ENCODE results near the gene C11orf21. TPM values are rescaled to one million over a fixed set of nuclear protein-coding genes. Genes with fewer than 3 reads are reported as not detected.
A peak's percentile ranks its signal among the peaks of the same experiment; 100 is the strongest.

The C11orf21 gene
- polyA plus RNA-seq, 3 donors = 0.67 to 1.1 (median 0.82) TPM

GRCh38 chr11:2311353-2312133 is 9.8 kb upstream of the C11orf21 start:
- DNase-seq (ENCODE audit: extremely low read depth in 1 of 11, low read depth in 9 of 11, low spot score in 4 of 11) = no peak

DNA sequence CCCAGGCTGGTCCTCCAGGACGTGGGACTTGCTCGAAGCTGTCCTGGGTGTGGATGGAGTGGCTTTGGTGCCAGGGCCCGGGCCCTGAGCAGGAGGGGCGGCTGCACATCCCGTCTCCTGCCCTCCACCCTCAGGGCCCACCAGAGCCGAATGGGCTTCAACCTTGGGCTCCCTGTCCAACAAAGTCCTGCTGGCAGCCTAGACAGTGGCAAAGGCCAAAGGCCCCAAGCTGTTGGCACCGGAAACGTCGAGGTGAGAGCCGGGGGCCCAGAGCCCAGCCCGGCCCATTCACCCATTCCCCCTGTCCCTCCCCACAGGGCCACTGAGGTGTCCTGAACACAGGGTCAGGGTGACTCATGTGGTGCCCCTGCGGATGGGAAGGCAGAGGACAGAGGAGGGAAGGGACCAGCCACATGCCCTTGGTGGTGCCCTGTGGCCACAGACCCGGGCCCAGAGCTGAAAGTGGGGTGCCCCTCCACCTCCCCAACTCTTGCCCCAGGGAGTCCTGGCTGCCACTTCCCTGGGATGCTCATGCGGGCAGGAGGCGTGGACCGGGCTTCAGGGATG is 9.2 kb upstream of the C11orf21 start:
- DNase-seq (ENCODE audit: extremely low read depth in 1 of 11, low read depth in 9 of 11, low spot score in 4 of 11) = no peak

DNA sequence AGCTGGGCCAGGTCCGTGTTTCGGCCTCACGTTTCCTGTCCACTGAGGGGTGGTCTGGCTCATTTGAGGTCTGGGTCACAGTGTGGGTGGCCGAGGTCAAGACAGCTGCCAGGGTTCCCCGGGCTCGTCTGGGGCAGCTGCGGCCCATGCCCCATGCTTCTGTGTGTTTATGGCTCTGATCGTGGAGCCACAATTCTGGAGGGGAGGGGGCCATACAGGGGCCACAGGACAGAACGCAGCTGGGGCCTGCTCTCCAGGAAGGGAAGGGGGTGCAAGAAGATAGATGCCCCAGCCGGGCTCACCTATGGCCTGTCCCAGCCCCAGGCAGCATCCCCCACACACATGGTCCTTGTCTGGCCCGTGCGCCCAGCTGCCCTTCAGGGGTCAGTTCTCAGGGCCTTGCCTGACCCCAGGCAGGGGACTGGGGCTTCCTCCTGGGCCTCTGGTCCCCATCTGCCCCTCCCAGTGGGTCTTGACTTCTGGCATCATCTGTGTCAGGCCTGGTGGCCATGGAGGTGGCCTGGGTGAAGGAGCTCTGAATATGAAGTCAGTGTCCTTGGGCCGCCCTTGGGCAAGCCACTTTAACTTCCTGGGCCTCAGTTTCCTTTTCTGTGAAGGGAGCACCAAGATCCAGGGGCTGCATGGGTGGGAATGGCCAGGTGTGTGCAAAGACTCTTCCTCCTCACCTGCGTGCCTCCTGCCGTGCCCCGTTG is 8.5 kb upstream of the C11orf21 start:
- DNase-seq (ENCODE audit: extremely low read depth in 1 of 11, low read depth in 9 of 11, low spot score in 4 of 11) = no peak

GRCh38 chr11:2309251-2310072 is 7.7 kb upstream of the C11orf21 start:
- no peak for DNase-seq (ENCODE audit: extremely low read depth in 1 of 11, low read depth in 9 of 11, low spot score in 4 of 11)

DNA sequence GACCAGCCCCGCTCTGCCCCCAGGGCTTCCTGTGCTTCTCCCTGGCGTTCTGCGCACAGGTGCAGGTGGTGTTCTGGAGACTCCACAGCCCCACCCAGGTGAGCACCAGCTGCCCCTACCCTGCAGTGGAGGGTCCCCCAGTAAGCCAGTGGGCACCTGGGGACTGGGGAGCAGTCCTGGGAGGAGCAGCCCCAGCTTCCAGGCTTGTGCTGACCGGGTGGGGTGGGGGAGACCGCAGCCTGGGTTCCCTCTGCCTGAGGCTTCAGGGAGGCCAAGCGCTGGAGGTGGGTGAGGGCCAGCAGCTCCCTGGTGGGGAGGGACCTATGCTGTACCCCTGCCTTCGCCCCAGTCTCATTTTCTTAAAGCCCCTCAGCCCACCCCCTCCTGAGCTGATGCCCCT is 7.0 kb upstream of the C11orf21 start:
- no peak for DNase-seq (ENCODE audit: extremely low read depth in 1 of 11, low read depth in 9 of 11, low spot score in 4 of 11)

- no peak for DNase-seq (ENCODE audit: extremely low read depth in 1 of 11, low read depth in 9 of 11, low spot score in 4 of 11)
Observed at GRCh38 chr11:2307501-2308331, 6.0 kb upstream of the C11orf21 start.

- peak in 1 of 11 donors; percentile 40 for DNase-seq (ENCODE audit: extremely low read depth in 1 of 11, low read depth in 9 of 11, low spot score in 4 of 11)
Observed at GRCh38 chr11:2306877-2307500, 5.3 kb upstream of the C11orf21 start.

DNA sequence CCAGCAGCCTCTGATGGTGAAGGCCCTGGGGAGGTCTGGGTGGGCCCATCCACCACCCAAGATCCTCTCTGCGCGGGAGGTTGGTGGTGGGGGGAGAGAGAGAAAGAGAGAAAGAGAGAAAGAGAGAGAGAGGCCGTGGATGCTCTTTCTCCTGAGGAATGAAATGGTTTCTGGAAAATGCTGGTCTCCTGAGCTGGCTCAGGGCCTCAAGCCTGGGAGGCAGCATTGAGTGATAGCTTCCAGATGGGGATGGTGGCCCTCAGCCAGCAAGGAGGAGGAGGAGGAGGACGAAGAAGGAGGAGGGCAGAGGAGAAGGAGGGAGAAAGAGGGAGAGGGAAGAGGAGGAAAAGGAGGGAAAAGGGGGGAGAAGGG is 4.7 kb upstream of the C11orf21 start:
- peak in 10 of 11 donors; percentile 60 to 86 (median 79) for DNase-seq (ENCODE audit: extremely low read depth in 1 of 11, low read depth in 9 of 11, low spot score in 4 of 11)

- DNase-seq (ENCODE audit: extremely low read depth in 1 of 11, low read depth in 9 of 11, low spot score in 4 of 11) = peak in 4 of 11 donors; percentile 42 to 75 (median 60)
Observed at GRCh38 chr11:2305788-2306451, 4.2 kb upstream of the C11orf21 start.

DNA sequence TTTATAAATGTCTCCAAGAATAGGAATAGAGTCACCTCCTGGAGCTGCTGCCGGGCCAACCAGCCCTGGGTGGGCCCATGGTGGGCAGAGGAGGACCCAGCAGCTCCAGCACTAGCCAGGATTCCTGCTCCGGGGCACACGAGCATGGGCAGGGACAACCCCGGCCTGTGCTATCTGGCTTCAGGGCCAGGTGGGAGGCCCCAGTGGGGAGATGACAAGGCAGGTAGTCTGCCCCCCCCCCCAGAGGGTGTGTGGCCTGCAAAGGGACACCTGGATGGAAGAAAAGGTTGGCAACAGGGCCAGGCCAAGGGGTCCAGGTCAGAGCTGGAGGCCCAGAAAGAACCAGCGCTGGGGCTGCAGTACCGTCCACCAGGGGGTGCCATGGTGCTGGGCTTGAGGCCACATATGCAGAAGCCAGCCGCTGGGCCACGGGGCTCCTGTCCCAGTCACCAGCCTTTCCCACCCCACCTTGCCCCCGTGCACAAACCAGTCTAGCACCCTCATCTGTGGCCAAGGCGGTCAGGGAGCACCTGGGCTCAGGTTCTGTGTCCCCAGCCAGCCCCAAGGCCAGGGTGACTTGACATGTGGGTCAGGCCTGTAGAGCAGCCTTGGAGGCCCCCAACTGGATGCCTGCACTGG is 3.5 kb upstream of the C11orf21 start:
- DNase-seq (ENCODE audit: extremely low read depth in 1 of 11, low read depth in 9 of 11, low spot score in 4 of 11) = peak in 2 of 11 donors; percentile 47 to 56

DNA sequence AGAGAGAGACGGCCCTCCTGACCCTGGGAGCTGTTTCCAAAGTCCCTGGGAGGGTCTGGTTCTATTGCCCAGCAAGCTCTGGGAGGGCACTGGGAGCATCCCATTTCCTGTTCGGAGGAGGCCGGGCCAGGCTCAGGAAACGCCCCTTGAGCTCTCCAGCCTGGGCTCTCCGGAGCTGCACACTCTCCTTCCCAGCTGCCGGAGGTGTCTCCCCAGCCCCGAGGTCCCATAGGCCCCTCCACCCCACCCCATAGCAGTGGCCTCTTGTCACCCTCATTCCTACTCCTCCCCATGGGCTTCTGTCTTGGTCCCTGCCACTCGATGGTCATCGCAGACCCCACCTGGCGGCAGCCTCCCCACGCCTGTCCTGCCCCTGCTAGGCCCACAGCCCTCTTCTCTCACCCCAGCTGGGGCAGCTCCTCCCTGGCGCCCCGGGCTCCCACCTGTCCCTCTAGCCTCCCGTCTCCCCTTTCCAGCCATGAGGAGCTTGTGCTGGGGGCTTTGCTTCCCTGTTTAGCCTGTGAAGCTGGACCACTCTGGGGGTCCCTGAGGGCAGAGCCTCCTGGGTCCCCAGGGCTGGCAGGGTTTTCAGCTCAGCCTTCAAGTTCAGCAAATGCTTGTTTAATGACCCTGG is 2.9 kb upstream of the C11orf21 start:
- DNase-seq (ENCODE audit: extremely low read depth in 1 of 11, low read depth in 9 of 11, low spot score in 4 of 11) = no peak

DNA sequence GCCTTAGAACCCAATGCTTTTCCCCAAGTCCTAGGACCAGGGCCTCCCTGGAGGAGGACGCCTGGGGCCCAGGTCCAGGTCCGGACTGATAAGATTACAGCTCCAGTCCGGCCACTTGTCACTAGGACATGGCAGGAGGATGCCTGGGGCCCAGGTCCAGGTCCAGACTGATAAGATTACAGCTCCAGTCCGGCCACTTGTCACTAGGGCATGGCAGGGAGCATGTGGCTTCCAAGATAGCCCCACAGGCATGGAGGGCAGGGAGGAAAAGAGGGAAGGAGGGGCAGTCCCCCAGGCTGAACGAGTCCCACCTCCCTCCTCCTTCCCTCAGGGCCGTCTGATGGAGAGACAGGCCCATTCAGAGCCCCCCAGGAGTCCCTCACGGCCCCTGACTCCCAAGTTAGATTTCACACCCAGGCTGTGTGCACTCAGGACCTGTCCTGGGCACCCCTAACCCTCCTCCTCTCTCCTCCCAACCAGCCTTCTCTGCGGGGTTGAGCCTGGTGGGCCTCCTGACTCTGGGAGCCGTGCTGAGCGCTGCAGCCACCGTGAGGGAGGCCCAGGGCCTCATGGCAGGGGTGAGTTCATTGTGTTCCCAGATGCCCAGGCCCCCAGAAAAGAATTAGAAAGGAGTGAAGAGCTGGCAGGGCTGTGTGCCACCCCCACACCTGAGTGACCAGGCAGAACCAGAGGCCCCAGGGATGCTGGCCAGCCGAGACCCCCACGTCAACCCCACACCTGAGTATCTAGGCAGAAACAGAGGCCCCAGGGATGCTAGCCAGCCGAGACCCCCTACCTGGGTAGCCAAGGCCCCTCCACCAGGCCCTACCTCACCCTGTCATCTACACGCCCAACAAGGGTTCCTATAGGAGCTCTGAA is 2.1 kb upstream of the C11orf21 start:
- no peak for DNase-seq (ENCODE audit: extremely low read depth in 1 of 11, low read depth in 9 of 11, low spot score in 4 of 11)

DNA sequence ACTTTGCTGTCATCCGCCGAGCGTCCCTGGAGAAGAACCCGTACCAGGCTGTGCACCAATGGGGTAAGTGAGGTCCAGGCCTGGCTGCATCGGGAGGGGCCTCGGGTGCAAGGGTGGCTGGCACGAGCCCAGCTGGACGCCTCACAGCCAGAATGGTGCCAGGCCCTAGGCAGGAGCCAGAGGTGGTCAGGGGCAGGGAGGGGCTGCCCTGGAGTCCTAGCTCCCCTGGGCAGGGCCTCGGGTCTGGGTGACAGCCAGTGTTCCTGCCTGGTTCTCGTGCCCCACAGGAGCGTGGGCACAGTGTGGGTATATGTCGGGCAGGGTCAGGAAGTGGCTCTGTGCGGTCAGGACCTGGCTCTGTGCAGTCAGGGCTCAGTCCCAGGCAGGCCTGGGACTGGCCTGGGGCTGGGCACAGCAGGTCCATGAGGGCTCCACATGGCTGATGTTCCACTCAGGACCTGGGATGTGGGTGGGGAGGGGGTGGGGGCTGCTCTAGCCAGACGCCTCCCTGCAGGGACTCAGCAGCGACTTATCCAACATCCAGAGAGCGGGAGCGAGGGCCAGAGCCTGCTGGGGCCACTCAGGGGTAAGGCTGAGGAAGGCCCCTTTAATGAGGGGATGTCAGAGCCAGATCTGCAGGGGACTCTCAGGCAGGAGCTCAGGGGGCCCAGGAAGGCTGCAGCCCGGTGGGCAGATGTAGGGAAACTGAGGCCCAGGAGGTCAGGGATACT is 1.3 kb upstream of the C11orf21 start:
- no peak for DNase-seq (ENCODE audit: extremely low read depth in 1 of 11, low read depth in 9 of 11, low spot score in 4 of 11)

GRCh38 chr11:2302306-2302895 is 683 bp upstream of the C11orf21 start:
- DNase-seq (ENCODE audit: extremely low read depth in 1 of 11, low read depth in 9 of 11, low spot score in 4 of 11) = no peak

Measured in renal cortex interstitium (tissue), 11 donors.